Cardiac muscle cell (in vitro differentiated cells and primary cell): ENCODE results near the gene COL18A1. TPM values are rescaled to one million over a fixed set of nuclear protein-coding genes. Genes with fewer than 3 reads are reported as not detected.

Experiments used
- DNase-seq, 2 donors: peaks; one replicate each; pipeline versions ENCODE4 v3.0.0 to v3.0.0-alpha.2; 2010 to 2017; ENCODE audit warnings: low read depth in 1 of 2, low spot score in 1 of 2
- H3K27ac ChIP-seq: fragments of 200-600 bp; sonication (generic); 2 replicates; pipeline ENCODE4 v1.5.1; 2016
- H3K27me3 ChIP-seq: fragments of 200-600 bp; sonication (generic); 2 replicates; pipeline ENCODE4 v1.6.0; 2016; ENCODE audit warnings: control low read depth
- H3K36me3 ChIP-seq: fragments of 200-600 bp; sonication (generic); 2 replicates; pipeline ENCODE4 v1.5.1; 2016; ENCODE audit warnings: control low read depth
- H3K4me1 ChIP-seq: fragments of 200-600 bp; sonication (generic); 2 replicates; pipeline ENCODE4 v1.8.1; 2017; ENCODE audit warnings: low read depth, mild to moderate bottlenecking, mixed run types
- H3K4me3 ChIP-seq: fragments of 200-600 bp; sonication (generic); 2 replicates; pipeline ENCODE4 v1.5.1; 2016; ENCODE audit warnings: mild to moderate bottlenecking
- H3K9me3 ChIP-seq: fragments of 200-600 bp; sonication (generic); 2 replicates; pipeline ENCODE4 v1.5.1; 2017; ENCODE audit warnings: low read depth, mild to moderate bottlenecking, control low read depth
- CTCF ChIP-seq: IDR thresholded peaks from 2 replicates; pipeline ENCODE4 v1.5.1; 2012; ENCODE audit warnings: low read depth, mild to moderate bottlenecking, low read length
- polyA plus RNA-seq: library from polyadenylated mRNA; unstranded; fragments of >200 nt; fragmentation: Nextera tagmentation; extraction: Ambion mirVana; gene quantifications from 2 replicates; pipeline ENCODE4 v1.2.1, GENCODE V29; 2016
- total RNA-seq: library from RNA; depleted of rRNA; stranded (reverse); fragments of >200 nt; gene quantifications from 2 replicates; pipeline ENCODE4 v1.2.3, GENCODE V29; 2016

The COL18A1 gene
- total RNA-seq = 887 and 1,182 TPM in 2 replicates
- 407 and 535 TPM in 2 replicates for polyA plus RNA-seq

- peak; percentile 57 to 82 for DNase-seq
- peaks cover 34% of the 10 kb centered on the region for H3K4me1 ChIP-seq
- no peak for TF ChIP-seq CTCF
- peaks cover 3% of the 10 kb centered on the region for H3K27me3 ChIP-seq
- H3K9me3 ChIP-seq = no peaks in the 10 kb centered on the region
- H3K4me3 ChIP-seq = peak within 1 kb of the TSS; percentile 77
- peak within 1 kb of the TSS; percentile 90 for H3K27ac ChIP-seq
- no peaks in the 10 kb centered on the region for H3K36me3 ChIP-seq
These were observed at the start of gene COL18A1 for GRCh38 chr21:45404730-45405270. Gene COL18A1, plus strand, starts transcription at chr21:45405165. Its CDS starts 66 bp downstream, at chr21:45405231.

GRCh38 chr21:45355573-45355972, 49.4 kb upstream of the COL18A1 start:
- Histone ChIP-seq H3K36me3 (no peaks in the 10 kb centered on the region), H3K4me3 (no peak overlapping the region), H3K9me3 (no peaks in the 10 kb centered on the region), H3K27me3 (no peaks in the 10 kb centered on the region), H3K4me1 (peaks cover 18% of the 10 kb centered on the region), H3K27ac (no peak overlapping the region)
- no peak for DNase-seq
- no peak for TF ChIP-seq CTCF

GRCh38 chr21:45356251-45356650, 48.7 kb upstream of the COL18A1 start:
- Histone ChIP-seq H3K36me3 (no peaks in the 10 kb centered on the region), H3K27me3 (no peaks in the 10 kb centered on the region), H3K4me3 (no peak overlapping the region), H3K27ac (no peak overlapping the region), H3K4me1 (peaks cover 25% of the 10 kb centered on the region), H3K9me3 (no peaks in the 10 kb centered on the region)
- DNase-seq = no peak
- TF ChIP-seq CTCF = no peak

- Histone ChIP-seq H3K4me3 (no peak overlapping the region), H3K4me1 (peaks cover 31% of the 10 kb centered on the region), H3K9me3 (no peaks in the 10 kb centered on the region), H3K27me3 (no peaks in the 10 kb centered on the region), H3K27ac (no peak overlapping the region), H3K36me3 (no peaks in the 10 kb centered on the region)
- TF ChIP-seq CTCF = no peak
- DNase-seq = no peak
These were observed 48.1 kb upstream of the COL18A1 start for GRCh38 chr21:45356653-45357435.

- Histone ChIP-seq H3K27ac (no peak overlapping the region), H3K4me3 (no peak overlapping the region), H3K4me1 (peaks cover 35% of the 10 kb centered on the region), H3K27me3 (no peaks in the 10 kb centered on the region), H3K9me3 (no peaks in the 10 kb centered on the region), H3K36me3 (no peaks in the 10 kb centered on the region)
- peak in 1 of 2 donors; percentile 66 for DNase-seq
- peak; percentile 14 for TF ChIP-seq CTCF
These were observed 47.3 kb upstream of the COL18A1 start for GRCh38 chr21:45357436-45358260.
